Measurements from ENCODE around the gene FAM53B. TPM values are rescaled to one million over a fixed set of nuclear protein-coding genes. Genes with fewer than 3 reads are reported as not detected.

FAM53B gene
- total RNA-seq, 1 donor from 2014 or later: 41.3 TPM

DNA sequence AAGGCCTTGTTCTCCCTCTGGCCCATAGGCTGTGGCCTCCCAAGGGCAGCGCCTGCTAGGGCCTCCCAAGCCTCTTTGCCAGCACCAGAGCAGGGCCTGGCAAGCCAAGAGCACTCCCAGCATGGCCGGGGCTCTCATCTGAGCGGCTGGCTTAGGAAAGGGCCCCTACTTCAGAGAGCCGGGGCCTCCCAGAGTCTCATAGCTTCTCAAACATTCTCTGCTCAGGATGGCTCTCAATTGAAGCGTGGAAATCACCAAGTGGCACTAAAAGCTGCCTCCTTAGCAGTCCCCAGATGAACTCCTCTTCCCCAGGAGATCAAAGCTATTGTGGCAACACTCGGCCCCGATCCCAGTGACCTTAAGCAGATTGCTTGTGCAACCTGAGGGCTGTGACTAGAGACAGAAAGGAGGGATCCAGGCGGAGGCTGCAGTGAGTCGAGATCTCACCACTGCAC, 69.4 kb downstream of the FAM53B start:
- TF ChIP-seq CTCF (conservative IDR thresholded peaks at IDR 0.05): no peak
- Mint-ChIP-seq H3K4me1 (peaks cover 76% of the 10 kb centered on the region), H3K36me3 (ENCODE audit: low read depth) (no peaks in the 10 kb centered on the region), H3K9me3 (no peaks in the 10 kb centered on the region), H3K27me3 (ENCODE audit: low read depth) (no peaks in the 10 kb centered on the region), H3K4me3 (peak overlapping the region; percentile 65), H3K27ac (ENCODE audit: unreplicated experiment) (no peak overlapping the region)
- DNase-seq (ENCODE audit: low read depth, low spot score): no peak

GRCh38 chr10:124672181-124672638, 72.0 kb downstream of the FAM53B start:
- no peaks in the 10 kb centered on the region for H3K36me3 Mint-ChIP-seq (ENCODE audit: low read depth)
- DNase-seq (ENCODE audit: low read depth, low spot score): no peak
- no peaks in the 10 kb centered on the region for H3K9me3 Mint-ChIP-seq
- H3K27me3 Mint-ChIP-seq (ENCODE audit: low read depth): no peaks in the 10 kb centered on the region
- H3K27ac Mint-ChIP-seq (ENCODE audit: unreplicated experiment): peak overlapping the region; percentile 1
- no peak for TF ChIP-seq CTCF (conservative IDR thresholded peaks at IDR 0.05)
- peak overlapping the region; percentile 54 for H3K4me3 Mint-ChIP-seq
- H3K4me1 Mint-ChIP-seq: peaks cover 68% of the 10 kb centered on the region

DNA sequence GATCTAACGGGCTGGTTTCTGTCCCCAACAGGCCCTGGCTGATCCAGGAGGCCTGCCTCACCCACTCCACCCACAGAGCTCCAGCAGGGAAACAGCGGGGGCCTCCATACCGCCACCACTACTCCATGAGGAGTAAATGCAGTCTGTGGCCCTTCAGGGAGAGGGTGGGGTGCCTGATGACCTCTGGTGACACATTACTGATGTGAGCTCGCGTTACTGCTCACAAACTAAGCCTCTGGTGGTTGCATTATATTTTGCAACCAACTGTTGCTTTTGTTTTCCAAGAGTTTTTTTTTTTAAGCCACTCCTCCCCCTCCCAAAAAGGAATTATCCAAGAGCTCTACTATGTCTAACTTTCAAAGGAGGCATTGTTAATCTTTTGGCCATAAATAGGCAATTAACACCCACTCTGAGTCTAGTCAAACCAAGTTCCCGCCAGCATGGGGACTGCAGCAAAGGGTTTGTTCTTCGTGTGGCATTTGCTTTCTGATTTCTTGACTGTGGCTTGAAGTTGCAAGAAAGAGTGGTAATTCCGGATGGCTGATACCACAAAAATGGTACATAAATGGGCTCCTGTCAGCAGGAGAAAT, 72.6 kb downstream of the FAM53B start:
- TF ChIP-seq CTCF (conservative IDR thresholded peaks at IDR 0.05): peak; percentile 40
- peak overlapping the region; percentile 86 for H3K27ac Mint-ChIP-seq (ENCODE audit: unreplicated experiment)
- H3K4me3 Mint-ChIP-seq: peak overlapping the region; percentile 68
- peaks cover 62% of the 10 kb centered on the region for H3K4me1 Mint-ChIP-seq
- no peaks in the 10 kb centered on the region for H3K36me3 Mint-ChIP-seq (ENCODE audit: low read depth)
- no peak for DNase-seq (ENCODE audit: low read depth, low spot score)
- H3K9me3 Mint-ChIP-seq: no peaks in the 10 kb centered on the region
- no peaks in the 10 kb centered on the region for H3K27me3 Mint-ChIP-seq (ENCODE audit: low read depth)

- TF ChIP-seq CTCF (conservative IDR thresholded peaks at IDR 0.05): no peak
- H3K27me3 Mint-ChIP-seq (ENCODE audit: low read depth): no peaks in the 10 kb centered on the region
- no peak for DNase-seq (ENCODE audit: low read depth, low spot score)
- peaks cover 55% of the 10 kb centered on the region for H3K4me1 Mint-ChIP-seq
- H3K27ac Mint-ChIP-seq (ENCODE audit: unreplicated experiment): peak overlapping the region; percentile 86
- no peaks in the 10 kb centered on the region for H3K36me3 Mint-ChIP-seq (ENCODE audit: low read depth)
- no peaks in the 10 kb centered on the region for H3K9me3 Mint-ChIP-seq
- no peak overlapping the region for H3K4me3 Mint-ChIP-seq
Observed at GRCh38 chr10:124670849-124671248, 73.3 kb downstream of the FAM53B start.

DNA sequence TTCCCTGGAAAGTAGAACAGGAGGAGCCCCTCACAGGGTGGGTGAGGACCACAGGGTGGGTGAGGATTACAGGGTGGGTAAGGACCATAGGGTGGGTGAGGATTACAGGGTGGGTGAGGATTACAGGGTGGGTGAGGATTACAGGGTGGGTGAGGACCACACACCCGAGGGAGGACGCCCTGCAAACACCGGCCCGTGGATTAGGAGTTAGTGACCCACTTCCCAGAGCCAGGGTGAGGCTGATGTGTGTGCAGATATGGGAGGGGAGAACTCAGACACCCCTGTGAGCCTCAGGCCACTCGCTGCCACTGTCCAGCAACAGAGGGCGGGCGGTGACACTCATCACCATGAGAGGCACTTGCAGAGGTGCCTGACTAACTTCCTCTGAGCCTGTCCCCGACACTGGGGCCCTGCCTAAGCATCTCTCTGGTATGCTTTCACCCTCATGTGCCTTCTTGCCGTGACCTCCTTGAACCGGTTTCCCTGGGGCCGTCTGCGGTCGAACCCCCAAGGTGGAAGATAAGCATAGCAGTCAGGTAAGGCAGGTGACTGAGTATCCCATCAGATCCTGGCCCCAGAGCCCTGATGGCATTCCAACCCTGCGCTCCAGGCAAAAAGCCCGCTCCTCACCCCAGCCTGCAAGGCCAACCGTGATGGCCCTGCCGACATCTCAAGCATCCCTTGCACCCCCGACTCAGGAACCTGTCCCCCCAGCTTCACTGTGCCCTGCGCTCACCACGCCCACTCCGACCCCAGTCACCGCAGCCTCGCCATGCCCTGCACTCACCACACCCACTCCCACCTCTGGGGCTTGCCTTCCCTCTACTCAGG, 74.1 kb downstream of the FAM53B start:
- H3K36me3 Mint-ChIP-seq (ENCODE audit: low read depth): no peaks in the 10 kb centered on the region
- H3K27ac Mint-ChIP-seq (ENCODE audit: unreplicated experiment): peak overlapping the region; percentile 16
- H3K4me1 Mint-ChIP-seq: peaks cover 49% of the 10 kb centered on the region
- DNase-seq (ENCODE audit: low read depth, low spot score): no peak
- TF ChIP-seq CTCF (conservative IDR thresholded peaks at IDR 0.05): no peak
- no peaks in the 10 kb centered on the region for H3K27me3 Mint-ChIP-seq (ENCODE audit: low read depth)
- no peak overlapping the region for H3K4me3 Mint-ChIP-seq
- no peaks in the 10 kb centered on the region for H3K9me3 Mint-ChIP-seq
